ENCODE measurements around the gene DOCK11. TPM values are rescaled to one million over a fixed set of nuclear protein-coding genes. Genes with fewer than 3 reads are reported as not detected.

The DOCK11 gene
- total RNA-seq, 1 donor from 2014 or later = 22.4 TPM

- H3K9ac ChIP-seq (ENCODE audit: low read depth in 1 of 3, low read length in 3 of 3) = no peak overlapping the region
- H3K4me3 ChIP-seq (ENCODE audit: low read length in 3 of 3) = no peak overlapping the region
- H3K4me1 ChIP-seq (ENCODE audit: control insufficient read depth in 3 of 3, insufficient read depth in 3 of 3, low read length in 3 of 3) = no peaks in the 10 kb centered on the region
- peaks cover 0 to 1% (median 0%) of the 10 kb centered on the region in 3 donors for H3K36me3 ChIP-seq (ENCODE audit: control insufficient read depth in 3 of 3, insufficient read depth in 3 of 3, low read length in 3 of 3)
- H3K9me3 ChIP-seq (ENCODE audit: control insufficient read depth in 3 of 3, low read length in 3 of 3) = no peaks in the 10 kb centered on the region
- H3K27ac ChIP-seq (ENCODE audit: low read depth, low read length) = no peak overlapping the region
- no peaks in the 10 kb centered on the region for H3K27me3 ChIP-seq (ENCODE audit: control insufficient read depth in 3 of 3, insufficient read depth in 3 of 3, low read length in 3 of 3)
Observed at GRCh38 chrX:118634336-118634735, 138.7 kb downstream of the DOCK11 start.

- no peak overlapping the region for H3K27ac ChIP-seq (ENCODE audit: low read depth, low read length)
- H3K36me3 ChIP-seq (ENCODE audit: control insufficient read depth in 3 of 3, insufficient read depth in 3 of 3, low read length in 3 of 3) = peaks cover 0 to 4% (median 0%) of the 10 kb centered on the region in 3 donors
- H3K9ac ChIP-seq (ENCODE audit: low read depth in 1 of 3, low read length in 3 of 3) = no peak overlapping the region
- H3K4me1 ChIP-seq (ENCODE audit: control insufficient read depth in 3 of 3, insufficient read depth in 3 of 3, low read length in 3 of 3) = no peaks in the 10 kb centered on the region
- H3K9me3 ChIP-seq (ENCODE audit: control insufficient read depth in 3 of 3, low read length in 3 of 3) = no peaks in the 10 kb centered on the region
- H3K4me3 ChIP-seq (ENCODE audit: low read length in 3 of 3) = no peak overlapping the region
- H3K27me3 ChIP-seq (ENCODE audit: control insufficient read depth in 3 of 3, insufficient read depth in 3 of 3, low read length in 3 of 3) = no peaks in the 10 kb centered on the region
Observed at GRCh38 chrX:118637997-118638396, 142.4 kb downstream of the DOCK11 start.

GRCh38 chrX:118644378-118644777 is 148.8 kb downstream of the DOCK11 start:
- no peak overlapping the region for H3K27ac ChIP-seq (ENCODE audit: low read depth, low read length)
- H3K36me3 ChIP-seq (ENCODE audit: control insufficient read depth in 3 of 3, insufficient read depth in 3 of 3, low read length in 3 of 3) = peaks cover 0 to 3% (median 0%) of the 10 kb centered on the region in 3 donors
- H3K4me3 ChIP-seq (ENCODE audit: low read length in 3 of 3) = no peak overlapping the region
- H3K27me3 ChIP-seq (ENCODE audit: control insufficient read depth in 3 of 3, insufficient read depth in 3 of 3, low read length in 3 of 3) = no peaks in the 10 kb centered on the region
- H3K9ac ChIP-seq (ENCODE audit: low read depth in 1 of 3, low read length in 3 of 3) = no peak overlapping the region
- H3K9me3 ChIP-seq (ENCODE audit: control insufficient read depth in 3 of 3, low read length in 3 of 3) = no peaks in the 10 kb centered on the region
- no peaks in the 10 kb centered on the region for H3K4me1 ChIP-seq (ENCODE audit: control insufficient read depth in 3 of 3, insufficient read depth in 3 of 3, low read length in 3 of 3)

GRCh38 chrX:118652717-118653116 is 157.1 kb downstream of the DOCK11 start:
- Histone ChIP-seq H3K9ac (ENCODE audit: low read depth in 1 of 3, low read length in 3 of 3) (no peak overlapping the region), H3K4me1 (ENCODE audit: control insufficient read depth in 3 of 3, insufficient read depth in 3 of 3, low read length in 3 of 3) (no peaks in the 10 kb centered on the region), H3K27me3 (ENCODE audit: control insufficient read depth in 3 of 3, insufficient read depth in 3 of 3, low read length in 3 of 3) (no peaks in the 10 kb centered on the region), H3K36me3 (ENCODE audit: control insufficient read depth in 3 of 3, insufficient read depth in 3 of 3, low read length in 3 of 3) (no peaks in the 10 kb centered on the region), H3K9me3 (ENCODE audit: control insufficient read depth in 3 of 3, low read length in 3 of 3) (no peaks in the 10 kb centered on the region), H3K27ac (ENCODE audit: low read depth, low read length) (no peak overlapping the region), H3K4me3 (ENCODE audit: low read length in 3 of 3) (no peak overlapping the region)

- H3K27me3 ChIP-seq (ENCODE audit: control insufficient read depth in 3 of 3, insufficient read depth in 3 of 3, low read length in 3 of 3) = no peaks in the 10 kb centered on the region
- H3K9ac ChIP-seq (ENCODE audit: low read depth in 1 of 3, low read length in 3 of 3) = no peak overlapping the region
- no peaks in the 10 kb centered on the region for H3K36me3 ChIP-seq (ENCODE audit: control insufficient read depth in 3 of 3, insufficient read depth in 3 of 3, low read length in 3 of 3)
- no peak overlapping the region for H3K27ac ChIP-seq (ENCODE audit: low read depth, low read length)
- H3K4me3 ChIP-seq (ENCODE audit: low read length in 3 of 3) = no peak overlapping the region
- no peaks in the 10 kb centered on the region for H3K4me1 ChIP-seq (ENCODE audit: control insufficient read depth in 3 of 3, insufficient read depth in 3 of 3, low read length in 3 of 3)
- no peaks in the 10 kb centered on the region for H3K9me3 ChIP-seq (ENCODE audit: control insufficient read depth in 3 of 3, low read length in 3 of 3)
Observed at GRCh38 chrX:118654331-118654730, 158.7 kb downstream of the DOCK11 start.

- Histone ChIP-seq H3K4me1 (ENCODE audit: control insufficient read depth in 3 of 3, insufficient read depth in 3 of 3, low read length in 3 of 3) (no peaks in the 10 kb centered on the region), H3K27ac (ENCODE audit: low read depth, low read length) (no peak overlapping the region), H3K9ac (ENCODE audit: low read depth in 1 of 3, low read length in 3 of 3) (no peak overlapping the region), H3K4me3 (ENCODE audit: low read length in 3 of 3) (no peak overlapping the region), H3K36me3 (ENCODE audit: control insufficient read depth in 3 of 3, insufficient read depth in 3 of 3, low read length in 3 of 3) (no peaks in the 10 kb centered on the region), H3K27me3 (ENCODE audit: control insufficient read depth in 3 of 3, insufficient read depth in 3 of 3, low read length in 3 of 3) (no peaks in the 10 kb centered on the region), H3K9me3 (ENCODE audit: control insufficient read depth in 3 of 3, low read length in 3 of 3) (no peaks in the 10 kb centered on the region)
Observed at GRCh38 chrX:118655561-118656246, 160.1 kb downstream of the DOCK11 start.

- Histone ChIP-seq H3K9me3 (ENCODE audit: control insufficient read depth in 3 of 3, low read length in 3 of 3) (no peaks in the 10 kb centered on the region), H3K27me3 (ENCODE audit: control insufficient read depth in 3 of 3, insufficient read depth in 3 of 3, low read length in 3 of 3) (no peaks in the 10 kb centered on the region), H3K4me3 (ENCODE audit: low read length in 3 of 3) (no peak overlapping the region), H3K4me1 (ENCODE audit: control insufficient read depth in 3 of 3, insufficient read depth in 3 of 3, low read length in 3 of 3) (no peaks in the 10 kb centered on the region), H3K27ac (ENCODE audit: low read depth, low read length) (no peak overlapping the region), H3K9ac (ENCODE audit: low read depth in 1 of 3, low read length in 3 of 3) (no peak overlapping the region), H3K36me3 (ENCODE audit: control insufficient read depth in 3 of 3, insufficient read depth in 3 of 3, low read length in 3 of 3) (no peaks in the 10 kb centered on the region)
Observed at GRCh38 chrX:118657413-118657812, 161.8 kb downstream of the DOCK11 start.

- H3K9me3 ChIP-seq (ENCODE audit: control insufficient read depth in 3 of 3, low read length in 3 of 3) = no peaks in the 10 kb centered on the region
- no peaks in the 10 kb centered on the region for H3K27me3 ChIP-seq (ENCODE audit: control insufficient read depth in 3 of 3, insufficient read depth in 3 of 3, low read length in 3 of 3)
- no peaks in the 10 kb centered on the region for H3K36me3 ChIP-seq (ENCODE audit: control insufficient read depth in 3 of 3, insufficient read depth in 3 of 3, low read length in 3 of 3)
- no peak overlapping the region for H3K27ac ChIP-seq (ENCODE audit: low read depth, low read length)
- H3K9ac ChIP-seq (ENCODE audit: low read depth in 1 of 3, low read length in 3 of 3) = no peak overlapping the region
- H3K4me1 ChIP-seq (ENCODE audit: control insufficient read depth in 3 of 3, insufficient read depth in 3 of 3, low read length in 3 of 3) = no peaks in the 10 kb centered on the region
- no peak overlapping the region for H3K4me3 ChIP-seq (ENCODE audit: low read length in 3 of 3)
Observed at GRCh38 chrX:118660085-118660484, 164.5 kb downstream of the DOCK11 start.

GRCh38 chrX:118665204-118665603 is 169.6 kb downstream of the DOCK11 start:
- Histone ChIP-seq H3K27ac (ENCODE audit: low read depth, low read length) (no peak overlapping the region), H3K36me3 (ENCODE audit: control insufficient read depth in 3 of 3, insufficient read depth in 3 of 3, low read length in 3 of 3) (no peaks in the 10 kb centered on the region), H3K4me3 (ENCODE audit: low read length in 3 of 3) (no peak overlapping the region), H3K9ac (ENCODE audit: low read depth in 1 of 3, low read length in 3 of 3) (no peak overlapping the region), H3K4me1 (ENCODE audit: control insufficient read depth in 3 of 3, insufficient read depth in 3 of 3, low read length in 3 of 3) (no peaks in the 10 kb centered on the region), H3K9me3 (ENCODE audit: control insufficient read depth in 3 of 3, low read length in 3 of 3) (no peaks in the 10 kb centered on the region), H3K27me3 (ENCODE audit: control insufficient read depth in 3 of 3, insufficient read depth in 3 of 3, low read length in 3 of 3) (no peaks in the 10 kb centered on the region)

GRCh38 chrX:118666521-118666920 is 170.9 kb downstream of the DOCK11 start:
- H3K4me1 ChIP-seq (ENCODE audit: control insufficient read depth in 3 of 3, insufficient read depth in 3 of 3, low read length in 3 of 3) = no peaks in the 10 kb centered on the region
- H3K9ac ChIP-seq (ENCODE audit: low read depth in 1 of 3, low read length in 3 of 3) = no peak overlapping the region
- no peaks in the 10 kb centered on the region for H3K9me3 ChIP-seq (ENCODE audit: control insufficient read depth in 3 of 3, low read length in 3 of 3)
- no peaks in the 10 kb centered on the region for H3K27me3 ChIP-seq (ENCODE audit: control insufficient read depth in 3 of 3, insufficient read depth in 3 of 3, low read length in 3 of 3)
- no peak overlapping the region for H3K27ac ChIP-seq (ENCODE audit: low read depth, low read length)
- no peak overlapping the region for H3K4me3 ChIP-seq (ENCODE audit: low read length in 3 of 3)
- no peaks in the 10 kb centered on the region for H3K36me3 ChIP-seq (ENCODE audit: control insufficient read depth in 3 of 3, insufficient read depth in 3 of 3, low read length in 3 of 3)
